ENCODE data around the gene ARMC6.

Gene ARMC6

DNA sequence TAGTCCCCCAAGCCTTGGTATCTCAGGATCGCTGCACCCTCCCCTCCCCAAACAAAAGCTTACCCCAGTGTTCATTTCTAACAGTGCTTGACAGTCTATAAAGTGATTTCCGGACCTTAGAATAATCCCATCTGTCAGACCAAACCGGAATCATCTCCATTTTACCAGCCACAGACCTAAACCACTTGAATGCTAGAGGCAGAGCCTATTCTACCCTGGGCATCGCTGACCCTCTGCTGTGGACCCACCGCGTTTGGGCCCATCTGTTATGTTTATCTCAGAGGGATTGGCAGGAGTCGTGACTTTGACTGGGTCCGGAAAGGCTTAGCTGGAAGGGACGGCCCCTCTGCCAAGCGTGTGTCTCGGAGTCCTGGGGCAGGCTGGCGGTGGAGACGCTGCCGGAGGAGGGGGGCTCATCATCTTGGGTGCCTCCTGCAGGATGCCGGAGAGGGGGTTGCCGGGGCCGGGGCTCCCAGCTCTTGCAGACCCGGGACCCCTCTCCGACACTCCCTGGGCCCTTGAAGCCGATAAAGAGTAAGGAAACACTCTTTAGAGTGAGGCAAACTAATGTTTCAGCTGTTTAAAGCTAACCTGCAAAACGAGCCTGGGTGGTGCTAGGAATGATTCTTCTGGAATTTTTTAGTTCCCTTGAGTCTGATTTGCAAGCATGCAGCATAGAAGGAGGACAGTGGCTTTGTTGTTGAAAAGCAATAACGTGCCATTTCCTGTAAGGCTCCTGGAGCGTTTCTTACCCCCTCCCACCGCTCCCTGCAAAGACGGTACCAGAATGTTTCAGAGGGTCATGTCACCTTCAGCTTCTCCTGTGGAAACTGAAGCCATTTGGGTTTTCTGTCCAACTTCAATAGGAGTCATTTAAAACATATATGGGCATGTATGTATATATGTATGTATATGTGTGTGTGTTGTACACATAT is 31.7 kb downstream of the ARMC6 start:
- H3K4me3 ChIP-seq (ENCODE audit: low read length): peak overlapping the region; percentile 82
- DNase-seq (ENCODE audit: low read depth, low spot score): peak; percentile 42

- no peak for DNase-seq (ENCODE audit: low read depth, low spot score)
- H3K4me3 ChIP-seq (ENCODE audit: low read length): no peak overlapping the region
Measured at GRCh38 chr19:19067276-19068072, 34.1 kb downstream of the ARMC6 start.

DNA sequence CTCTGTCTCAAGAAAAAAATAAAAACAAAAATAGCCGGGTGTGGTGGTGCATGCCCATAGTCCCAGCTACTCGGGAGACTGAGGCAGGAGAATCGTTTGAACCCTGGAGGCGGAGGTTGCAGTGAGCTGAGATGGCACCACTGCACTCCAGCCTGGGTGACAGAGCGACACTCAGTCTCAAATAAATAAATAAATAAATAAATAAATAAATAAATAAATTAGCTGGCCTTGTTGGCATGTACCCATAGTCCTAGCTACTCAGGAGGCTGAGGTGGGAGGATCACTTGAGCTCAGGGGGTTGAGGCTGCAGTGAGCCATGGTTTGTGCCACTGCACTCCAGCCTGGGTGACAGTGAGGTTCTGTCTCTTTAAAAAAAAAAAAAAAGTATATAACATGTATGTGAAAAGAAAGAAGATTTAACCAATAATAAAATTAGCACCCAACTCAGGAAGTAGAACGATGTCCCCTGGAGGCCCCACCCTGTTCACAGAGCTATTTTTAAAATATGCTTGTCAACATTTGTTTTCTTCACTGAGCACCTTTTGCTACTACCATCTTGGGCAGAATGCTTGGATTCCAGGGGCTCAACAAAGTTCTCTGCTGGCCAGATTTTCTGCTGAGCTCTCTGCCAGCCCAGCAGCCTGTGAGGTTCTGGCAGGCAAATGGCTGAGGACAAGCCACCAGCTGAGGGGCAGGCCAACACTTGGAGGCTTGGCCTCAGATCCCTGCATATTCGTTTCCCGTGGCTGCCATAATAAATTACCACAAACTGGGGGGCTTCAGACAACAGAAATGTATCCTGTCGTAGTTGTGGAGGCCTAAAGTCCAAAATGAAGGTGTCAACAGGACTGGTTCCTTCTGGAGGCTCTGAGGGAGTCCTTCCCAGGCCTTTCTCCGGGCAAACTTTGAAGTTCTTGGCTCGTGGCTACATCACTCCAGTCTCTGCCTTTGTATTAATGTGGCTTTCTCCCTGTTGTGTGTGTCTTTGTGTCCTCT is 35.6 kb downstream of the ARMC6 start:
- H3K4me3 ChIP-seq (ENCODE audit: low read length): no peak overlapping the region
- DNase-seq (ENCODE audit: low read depth, low spot score): no peak

- DNase-seq (ENCODE audit: low read depth, low spot score): no peak
- no peak overlapping the region for H3K4me3 ChIP-seq (ENCODE audit: low read length)
Measured at GRCh38 chr19:19071897-19072296, 38.5 kb downstream of the ARMC6 start.

- H3K4me3 ChIP-seq (ENCODE audit: low read length): peak overlapping the region; percentile 5; the same call in 1 of the 2 replicates
- DNase-seq (ENCODE audit: low read depth, low spot score): peak; percentile 35
Measured at GRCh38 chr19:19074196-19074882, 40.9 kb downstream of the ARMC6 start.

DNA sequence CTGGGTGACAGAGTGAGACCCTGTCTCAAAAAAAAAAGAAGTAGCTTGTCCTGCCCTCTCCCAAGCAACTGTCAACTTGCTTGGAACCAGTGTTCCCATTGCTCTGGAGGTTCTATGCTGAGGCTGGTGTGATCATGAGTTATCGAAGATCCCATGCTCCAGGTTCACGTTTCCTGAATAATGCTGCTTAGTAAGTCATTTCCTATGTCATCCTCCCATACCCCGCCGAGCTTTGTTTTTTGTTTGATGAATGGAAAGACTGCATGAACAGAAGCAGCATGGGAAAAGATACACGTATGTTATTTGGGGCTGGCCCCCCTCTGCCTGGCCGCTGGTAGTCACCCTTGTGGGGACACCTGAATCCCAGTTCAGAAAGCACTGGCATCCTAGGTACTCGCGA is 41.7 kb downstream of the ARMC6 start:
- DNase-seq (ENCODE audit: low read depth, low spot score): no peak
- H3K4me3 ChIP-seq (ENCODE audit: low read length): no peak overlapping the region

- no peak overlapping the region for H3K4me3 ChIP-seq (ENCODE audit: low read length)
- DNase-seq (ENCODE audit: low read depth, low spot score): no peak
Measured at GRCh38 chr19:19076476-19076875, 43.1 kb downstream of the ARMC6 start.

GRCh38 chr19:19077103-19077502 is 43.7 kb downstream of the ARMC6 start:
- H3K4me3 ChIP-seq (ENCODE audit: low read length): no peak overlapping the region
- no peak for DNase-seq (ENCODE audit: low read depth, low spot score)

GRCh38 chr19:19078801-19079200 is 45.4 kb downstream of the ARMC6 start:
- H3K4me3 ChIP-seq (ENCODE audit: low read length): no peak overlapping the region
- DNase-seq (ENCODE audit: low read depth, low spot score): no peak

GRCh38 chr19:19079571-19079970 is 46.2 kb downstream of the ARMC6 start:
- no peak overlapping the region for H3K4me3 ChIP-seq (ENCODE audit: low read length)
- DNase-seq (ENCODE audit: low read depth, low spot score): no peak

DNA sequence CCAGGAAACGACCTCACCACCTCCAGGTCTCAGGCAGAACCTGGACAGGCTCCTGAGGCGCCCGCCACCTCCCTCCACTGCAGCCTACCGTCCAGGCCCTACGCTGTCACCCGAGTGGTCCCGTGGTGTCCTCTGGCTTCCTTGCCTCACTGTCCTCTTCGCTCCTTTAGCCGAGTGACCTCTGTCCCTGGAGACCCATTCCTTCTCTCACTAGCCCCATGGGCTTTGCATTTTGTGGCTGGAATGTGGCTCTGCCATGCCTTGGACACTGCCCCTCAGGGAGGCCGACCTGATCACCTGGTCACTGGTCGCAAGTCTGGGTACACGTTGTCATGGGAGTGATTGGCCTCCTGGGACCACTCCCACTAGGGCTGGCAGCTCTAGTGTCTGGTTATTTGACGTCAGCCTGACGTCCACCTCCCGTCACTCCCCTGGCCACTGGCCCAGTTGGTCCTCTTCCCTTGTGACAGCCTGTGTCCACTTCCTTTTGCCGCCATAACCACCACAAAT is 48.3 kb downstream of the ARMC6 start:
- H3K4me3 ChIP-seq (ENCODE audit: low read length): no peak overlapping the region
- DNase-seq (ENCODE audit: low read depth, low spot score): no peak

- H3K4me3 ChIP-seq (ENCODE audit: low read length): no peak overlapping the region
- DNase-seq (ENCODE audit: low read depth, low spot score): no peak
Measured at GRCh38 chr19:19083413-19084178, 50.2 kb downstream of the ARMC6 start.

DNA sequence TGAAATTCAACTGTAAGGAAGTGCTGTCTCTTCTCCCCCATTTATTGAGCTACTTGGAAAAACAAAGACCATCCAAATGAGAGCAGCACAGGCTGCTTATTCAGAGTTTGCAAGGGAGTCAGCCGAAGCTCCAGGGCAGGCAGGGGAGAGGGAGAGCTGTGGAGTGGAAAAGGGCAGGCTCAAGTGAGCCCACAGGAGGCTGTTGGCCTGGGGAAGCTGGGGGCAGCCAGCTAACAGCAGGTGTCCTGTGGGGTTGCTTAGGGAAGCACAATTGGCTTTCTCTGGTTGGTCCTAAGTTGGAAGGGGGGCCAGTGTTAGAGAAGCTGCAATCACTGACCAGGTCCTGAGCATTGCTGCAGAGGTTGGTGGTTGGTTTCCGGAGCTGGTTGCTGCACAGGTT is 54.3 kb downstream of the ARMC6 start:
- DNase-seq (ENCODE audit: low read depth, low spot score): no peak
- no peak overlapping the region for H3K4me3 ChIP-seq (ENCODE audit: low read length)

DNA sequence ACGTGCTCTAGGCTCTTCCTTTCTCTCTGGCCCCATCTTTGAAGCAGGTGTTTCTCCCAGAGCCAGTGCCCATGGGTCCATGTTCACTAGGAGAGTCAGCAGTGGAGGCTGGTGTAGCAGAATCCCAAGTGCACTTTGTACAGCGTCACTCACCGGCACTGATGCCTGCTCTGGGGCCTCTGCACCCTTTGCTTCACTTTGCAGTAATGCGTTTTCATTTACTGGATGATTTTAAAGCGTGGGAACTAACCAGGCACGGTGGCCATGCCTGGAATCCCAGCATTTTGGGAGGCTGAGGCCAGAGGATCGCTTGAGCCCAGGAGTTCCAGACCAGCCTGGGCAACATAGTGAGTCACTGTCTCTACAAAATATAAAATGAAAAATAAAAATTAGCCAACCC is 61.1 kb downstream of the ARMC6 start:
- DNase-seq (ENCODE audit: low read depth, low spot score): no peak

GRCh38 chr19:19095691-19096090 is 62.3 kb downstream of the ARMC6 start:
- no peak for DNase-seq (ENCODE audit: low read depth, low spot score)
- no peak overlapping the region for H3K4me3 ChIP-seq (ENCODE audit: low read length)

More for the DNA sequence above, 61.1 kb downstream of the ARMC6 start:
- H3K4me3 ChIP-seq (ENCODE audit: low read length): no peak overlapping the region

DNA sequence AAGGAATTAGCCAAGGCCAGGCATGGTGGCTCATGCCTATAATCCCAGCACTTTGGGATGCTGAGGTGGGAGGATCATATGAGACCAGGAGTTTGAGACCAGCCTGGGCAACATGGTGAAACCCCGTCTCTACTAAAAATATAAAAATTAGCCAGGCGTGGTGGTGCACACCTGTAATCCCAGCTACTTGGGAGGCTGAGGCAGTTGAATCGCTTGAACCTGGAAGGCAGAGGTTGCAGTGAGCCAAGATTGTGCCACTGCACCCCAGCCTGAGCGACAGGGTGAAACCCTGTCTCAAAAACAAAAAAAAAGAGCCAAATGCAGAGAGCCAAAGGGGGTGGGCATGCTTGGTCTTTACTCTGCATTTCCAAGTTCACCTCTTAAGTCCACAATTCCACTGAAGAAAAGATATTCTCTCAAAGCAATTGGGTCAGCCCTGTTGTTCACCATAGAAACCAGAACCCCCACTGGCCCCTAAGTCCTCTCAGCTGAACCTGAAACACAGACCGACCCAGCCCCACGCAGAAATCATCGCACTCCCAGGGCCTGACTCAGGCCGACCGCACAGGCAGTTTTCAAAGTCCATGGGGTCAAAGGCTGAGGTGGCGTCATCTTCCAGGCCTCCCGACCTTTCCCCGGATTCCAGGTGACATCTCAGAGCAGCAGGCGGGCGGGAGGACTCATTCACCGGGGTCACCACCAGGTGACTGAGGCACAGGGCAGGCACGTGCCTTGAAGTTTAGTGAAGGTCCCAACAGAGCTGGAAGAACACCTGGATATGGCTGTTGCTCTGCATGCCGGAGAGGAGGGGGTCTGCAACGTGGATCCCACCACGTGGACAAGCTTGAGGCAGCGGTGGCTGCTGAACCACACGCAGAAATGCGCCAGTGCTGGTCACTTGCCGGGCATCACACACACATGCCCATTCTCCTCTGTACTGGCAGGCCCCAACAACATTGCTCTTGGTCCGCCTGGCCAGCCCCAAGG is 63.5 kb downstream of the ARMC6 start:
- H3K4me3 ChIP-seq (ENCODE audit: low read length): no peak overlapping the region
- DNase-seq (ENCODE audit: low read depth, low spot score): no peak

Measured in Jurkat, Clone E6-1 (cell line).